Transverse colon (tissue), 4 donors: ENCODE measurements around the gene CDC42.

Experiments
- CTCF ChIP-seq, 5 experiments: fragments of 200-600 bp in 3 of 5; fragments of 450-650 bp in 2 of 5; sonication (generic) in 3 of 5; IDR thresholded peaks; 1 replicate in 2 of 5; 2 replicates in 3 of 5; pipeline ENCODE4 v1.5.1; 2016 to 2017; ENCODE audit warnings: antibody characterized with exemption in 5 of 5, inconsistent platforms in 3 of 5, mild to moderate bottlenecking in 2 of 5, moderate library complexity in 1 of 5
- POLR2A ChIP-seq: fragments of 450-650 bp; IDR thresholded peaks from one replicate; pipeline ENCODE4 v1.6.1; 2016; ENCODE audit warnings: antibody characterized with exemption, mild to moderate bottlenecking, moderate library complexity
- POLR2AphosphoS5 ChIP-seq, 3 donors: sonication (generic); formaldehyde crosslinking; IDR thresholded peaks; one replicate each; pipeline ENCODE4 v1.6.1; 2016; ENCODE audit warnings: antibody characterized with exemption in 3 of 3

GRCh38 chr1:22050330-22050729, 2.2 kb upstream of the CDC42 start:
- no peak for TF ChIP-seq CTCF (IDR thresholded peaks at IDR 0.05)
- TF ChIP-seq POLR2A: no peak
- no peak for TF ChIP-seq POLR2AphosphoS5 (IDR thresholded peaks at IDR 0.05)
